HG02943 (cell line): ENCODE data around the gene COIL.
"Not testable (repeated sequence)": the region's sequence is repeated elsewhere in the genome, so short reads cannot be mapped to it uniquely, and the experiment has no call there.

Source experiments
- ATAC-seq: cut with Tn5 transposase; IDR thresholded peaks from one replicate; pipeline ENCODE4 v1.9.1; 2021; ENCODE audit warnings: mild to moderate bottlenecking, low read depth, moderate library complexity; ENCODE audit not compliant: unreplicated experiment

Gene COIL, protein sequence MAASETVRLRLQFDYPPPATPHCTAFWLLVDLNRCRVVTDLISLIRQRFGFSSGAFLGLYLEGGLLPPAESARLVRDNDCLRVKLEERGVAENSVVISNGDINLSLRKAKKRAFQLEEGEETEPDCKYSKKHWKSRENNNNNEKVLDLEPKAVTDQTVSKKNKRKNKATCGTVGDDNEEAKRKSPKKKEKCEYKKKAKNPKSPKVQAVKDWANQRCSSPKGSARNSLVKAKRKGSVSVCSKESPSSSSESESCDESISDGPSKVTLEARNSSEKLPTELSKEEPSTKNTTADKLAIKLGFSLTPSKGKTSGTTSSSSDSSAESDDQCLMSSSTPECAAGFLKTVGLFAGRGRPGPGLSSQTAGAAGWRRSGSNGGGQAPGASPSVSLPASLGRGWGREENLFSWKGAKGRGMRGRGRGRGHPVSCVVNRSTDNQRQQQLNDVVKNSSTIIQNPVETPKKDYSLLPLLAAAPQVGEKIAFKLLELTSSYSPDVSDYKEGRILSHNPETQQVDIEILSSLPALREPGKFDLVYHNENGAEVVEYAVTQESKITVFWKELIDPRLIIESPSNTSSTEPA

DNA sequence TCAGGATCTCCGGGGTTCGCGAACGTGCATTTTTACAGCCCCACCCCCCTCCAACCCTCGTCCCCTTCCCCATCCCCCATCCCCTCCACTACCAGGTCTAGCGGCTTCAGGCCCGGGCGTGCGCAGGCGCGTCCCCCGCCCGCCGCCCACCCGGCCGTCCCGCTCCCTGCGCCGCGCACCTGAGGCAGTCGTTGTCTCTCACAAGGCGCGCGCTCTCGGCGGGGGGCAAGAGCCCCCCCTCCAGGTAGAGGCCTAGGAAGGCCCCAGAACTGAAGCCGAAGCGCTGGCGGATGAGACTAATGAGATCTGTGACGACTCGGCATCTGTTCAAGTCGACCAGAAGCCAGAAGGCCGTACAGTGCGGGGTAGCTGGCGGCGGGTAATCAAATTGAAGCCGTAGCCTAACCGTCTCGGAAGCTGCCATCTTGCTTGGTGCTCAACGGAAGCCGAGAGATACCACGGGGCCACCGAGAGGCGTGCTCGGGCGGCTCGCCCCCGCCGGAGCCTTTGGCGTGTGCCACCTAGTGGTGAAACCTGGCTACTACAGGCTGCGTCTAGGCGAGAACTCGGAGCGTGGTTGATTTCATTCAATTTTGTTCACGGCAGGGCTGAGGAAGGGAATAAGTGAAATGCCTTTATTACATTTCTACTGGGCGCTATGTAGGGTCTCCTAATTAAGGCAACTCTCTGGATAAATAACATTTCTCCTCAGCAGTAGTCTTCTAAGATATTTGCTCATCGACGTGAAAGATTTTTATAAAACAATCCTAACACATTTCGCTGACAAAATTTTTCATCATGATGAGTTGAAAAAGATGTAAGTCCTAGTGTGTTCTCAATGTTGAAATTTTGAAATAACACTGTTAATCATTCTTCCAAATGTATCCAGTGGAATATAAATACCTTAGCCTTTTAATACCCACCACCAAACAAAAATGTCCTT is at the start of gene COIL:
COIL (minus strand) TSS at position 455 of the 943 bp plus-strand sequence; CDS start at position 424, 31 bp downstream.
- peak; percentile 93 for ATAC-seq

DNA sequence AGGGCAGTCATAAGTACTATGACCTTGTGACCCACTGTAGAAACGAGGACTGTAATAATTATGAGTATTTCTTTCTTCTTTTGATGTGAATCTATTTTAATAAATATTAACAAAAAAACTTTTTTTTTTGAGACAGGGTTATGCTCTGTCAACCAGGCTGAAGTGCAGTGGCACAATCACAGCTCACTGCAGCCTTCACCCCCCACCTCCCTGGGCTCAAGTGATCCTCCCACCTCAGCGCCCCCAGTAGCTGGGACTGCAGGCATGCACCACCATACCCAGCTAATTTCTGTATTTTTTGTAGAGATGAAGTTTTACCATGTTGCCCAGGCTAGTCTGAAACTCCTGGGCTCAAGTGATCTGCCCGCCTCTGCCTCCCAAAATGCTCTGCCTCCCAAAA is 49.6 kb upstream of the COIL start:
- ATAC-seq = no peak

DNA sequence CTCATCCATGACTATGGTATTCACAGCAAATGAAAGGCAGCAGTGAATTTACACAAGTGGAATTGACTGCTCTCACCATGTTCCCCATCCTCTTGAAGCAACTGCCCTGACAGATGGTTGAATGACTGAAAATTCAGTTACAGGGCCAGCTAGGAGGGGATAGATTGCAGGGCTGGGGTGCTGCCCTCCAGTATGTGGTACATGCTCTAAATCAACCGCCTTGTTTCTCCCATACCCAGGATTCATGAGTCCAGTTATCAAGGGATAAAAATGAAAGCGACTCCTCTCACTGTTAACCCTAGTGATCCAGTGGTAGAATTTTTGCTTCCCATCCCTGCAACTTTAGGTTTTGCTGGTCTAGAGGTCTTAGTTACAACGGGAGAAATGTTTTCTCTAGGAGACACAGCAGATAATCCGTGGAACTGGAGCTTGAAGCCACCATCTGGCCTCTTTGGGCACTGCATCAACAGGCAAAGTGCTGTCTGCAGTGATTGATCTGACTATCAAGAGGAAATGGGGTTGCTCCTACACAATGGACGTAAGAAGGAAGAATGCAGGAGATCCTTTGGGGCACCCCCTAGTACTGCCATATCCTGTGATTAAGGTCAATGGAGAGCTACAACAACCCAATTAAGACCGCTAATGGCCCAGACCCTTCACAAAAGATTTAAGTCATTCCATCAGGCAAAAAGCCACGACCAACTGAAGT is 49.0 kb upstream of the COIL start:
- ATAC-seq = no peak

DNA sequence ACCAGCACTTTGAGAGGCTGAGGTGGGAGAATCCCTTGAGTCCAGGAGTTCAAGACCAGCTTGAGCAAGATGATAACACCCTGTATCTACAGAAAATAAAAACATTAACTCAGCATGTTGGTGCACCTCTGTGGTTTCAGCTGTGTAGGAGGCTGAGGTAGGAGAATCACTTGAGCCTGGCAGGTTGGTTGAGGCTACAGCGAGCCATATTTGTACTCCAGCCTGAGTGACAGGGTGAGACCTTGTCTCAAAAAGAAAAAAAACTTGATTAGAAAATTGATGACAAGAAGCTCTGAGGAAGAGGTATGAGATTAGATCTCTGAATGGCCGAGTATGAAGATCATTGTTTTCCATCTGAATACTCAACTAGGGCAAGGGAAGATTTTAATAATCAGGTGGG is 48.1 kb upstream of the COIL start:
- ATAC-seq = no peak

DNA sequence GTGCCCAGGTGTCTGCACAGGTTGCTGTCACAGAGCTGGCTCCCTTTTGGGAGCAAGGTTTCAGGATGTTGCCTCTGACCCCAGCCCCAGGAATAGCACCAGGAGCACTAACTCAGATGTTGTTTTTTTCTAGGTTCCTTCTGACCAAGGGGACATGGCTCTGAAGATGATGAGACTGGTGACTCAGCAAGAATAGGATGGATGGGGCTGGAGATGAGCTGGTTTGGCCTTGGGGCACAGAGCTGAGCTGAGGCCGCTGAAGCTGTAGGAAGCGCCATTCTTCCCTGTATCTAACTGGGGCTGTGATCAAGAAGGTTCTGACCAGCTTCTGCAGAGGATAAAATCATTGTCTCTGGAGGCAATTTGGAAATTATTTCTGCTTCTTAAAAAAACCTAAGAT is 45.2 kb upstream of the COIL start:
- no peak for ATAC-seq

DNA sequence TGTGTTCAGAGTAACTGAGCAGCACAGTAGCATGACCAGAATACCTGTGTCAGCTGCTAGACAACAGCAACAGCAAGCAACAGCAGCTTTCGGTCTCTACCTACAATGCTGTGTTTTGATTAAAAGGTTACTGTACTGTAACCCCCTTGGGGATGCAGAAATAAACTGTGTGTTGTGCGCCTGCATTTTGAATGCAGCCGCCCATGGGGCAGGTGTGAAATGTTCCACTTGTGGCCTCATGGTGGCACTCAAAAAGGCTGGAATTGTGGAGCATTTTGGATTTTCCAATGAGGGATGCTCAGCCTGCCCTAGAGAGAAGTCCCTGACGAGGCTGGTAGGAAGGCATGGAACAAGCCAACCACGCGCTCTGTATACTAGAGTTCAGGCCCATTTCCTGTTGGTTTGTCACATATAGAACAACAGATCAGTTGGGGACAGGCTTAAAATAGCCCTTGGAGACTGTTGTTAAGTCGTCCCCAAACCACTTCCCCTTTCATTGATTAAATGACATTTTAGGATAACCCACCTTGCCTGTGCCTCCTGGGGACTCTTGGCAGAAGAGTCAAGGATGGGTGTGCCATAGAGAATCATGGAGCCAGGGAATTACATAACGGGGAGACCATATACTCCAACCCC is 44.2 kb upstream of the COIL start:
- ATAC-seq = peak; percentile 75

DNA sequence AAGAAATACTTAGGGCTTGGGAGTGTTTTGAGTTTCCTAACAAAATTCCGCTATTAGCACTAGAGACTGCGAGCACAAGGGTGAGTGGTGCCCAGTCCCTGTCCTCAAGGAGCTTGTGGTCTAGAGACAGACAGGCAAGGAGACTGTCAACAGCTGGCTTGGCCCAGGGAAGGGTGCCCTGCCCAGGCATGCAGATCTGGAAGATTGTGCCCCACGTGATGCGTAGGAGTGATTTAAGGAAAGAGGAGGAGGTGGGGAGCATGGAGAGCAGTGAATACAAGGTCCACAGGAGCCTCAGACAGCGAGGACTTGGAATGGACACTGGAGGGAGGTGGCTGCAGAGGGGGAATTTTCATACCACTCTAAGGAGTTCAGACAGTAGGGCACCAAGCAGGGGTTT is 42.1 kb upstream of the COIL start:
- ATAC-seq = no peak

DNA sequence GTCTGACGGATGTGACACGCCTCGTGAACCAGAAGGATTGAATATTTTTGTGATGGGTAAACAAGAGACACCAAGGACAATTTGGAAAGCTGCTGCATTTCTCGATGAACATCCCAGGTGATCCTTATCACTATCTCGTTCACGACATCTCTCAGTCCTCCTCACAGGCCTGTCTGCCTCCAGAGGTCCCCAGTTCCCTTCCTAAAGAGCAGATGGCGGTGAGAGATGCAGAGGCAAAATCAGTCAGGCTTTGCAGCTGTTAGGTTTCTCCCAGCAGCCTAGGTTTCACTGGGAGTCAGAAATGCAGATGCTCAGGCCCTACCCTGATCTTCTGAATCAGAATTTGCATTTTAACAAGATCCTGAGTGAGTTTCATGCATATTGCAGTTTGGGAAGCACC is 40.7 kb upstream of the COIL start:
- ATAC-seq = no peak

DNA sequence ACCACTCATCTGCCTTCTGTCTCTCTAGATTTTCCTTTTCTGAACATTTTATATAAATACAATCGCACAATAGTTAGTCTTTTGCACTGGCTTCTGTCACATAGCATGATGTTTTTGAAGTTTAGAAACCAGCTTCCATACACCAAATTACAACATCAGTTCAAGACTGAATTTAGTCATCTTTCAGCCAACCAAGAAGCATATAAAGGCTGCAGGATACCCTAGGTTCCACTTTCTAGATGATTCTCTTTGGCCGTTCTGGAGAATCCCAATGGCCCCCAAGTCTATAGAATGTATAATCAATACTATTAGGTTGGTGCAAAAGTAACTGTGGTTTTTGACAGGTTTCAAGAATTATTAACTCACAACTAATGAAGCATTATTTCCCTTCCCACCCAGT is 36.5 kb upstream of the COIL start:
- no peak for ATAC-seq

DNA sequence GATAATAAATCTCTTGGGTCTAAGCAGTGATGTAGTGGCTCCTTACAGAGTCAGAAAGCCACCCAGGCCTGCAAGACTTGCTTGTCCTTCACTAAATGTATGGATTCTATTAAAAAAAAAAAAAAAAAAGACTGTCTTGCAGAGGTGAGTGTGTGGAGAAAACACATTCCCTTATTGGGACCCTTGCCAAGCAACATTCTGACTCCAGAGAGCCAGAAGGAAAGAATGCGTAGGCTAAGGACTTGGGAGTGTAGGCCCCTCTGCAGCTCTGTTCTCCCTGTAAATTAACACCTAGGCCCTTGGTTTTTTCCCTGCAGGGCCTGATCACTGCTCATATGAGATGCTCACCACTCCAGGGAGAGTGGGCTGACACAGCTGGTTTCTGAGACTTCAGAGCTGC is 34.9 kb upstream of the COIL start:
- ATAC-seq = no peak

DNA sequence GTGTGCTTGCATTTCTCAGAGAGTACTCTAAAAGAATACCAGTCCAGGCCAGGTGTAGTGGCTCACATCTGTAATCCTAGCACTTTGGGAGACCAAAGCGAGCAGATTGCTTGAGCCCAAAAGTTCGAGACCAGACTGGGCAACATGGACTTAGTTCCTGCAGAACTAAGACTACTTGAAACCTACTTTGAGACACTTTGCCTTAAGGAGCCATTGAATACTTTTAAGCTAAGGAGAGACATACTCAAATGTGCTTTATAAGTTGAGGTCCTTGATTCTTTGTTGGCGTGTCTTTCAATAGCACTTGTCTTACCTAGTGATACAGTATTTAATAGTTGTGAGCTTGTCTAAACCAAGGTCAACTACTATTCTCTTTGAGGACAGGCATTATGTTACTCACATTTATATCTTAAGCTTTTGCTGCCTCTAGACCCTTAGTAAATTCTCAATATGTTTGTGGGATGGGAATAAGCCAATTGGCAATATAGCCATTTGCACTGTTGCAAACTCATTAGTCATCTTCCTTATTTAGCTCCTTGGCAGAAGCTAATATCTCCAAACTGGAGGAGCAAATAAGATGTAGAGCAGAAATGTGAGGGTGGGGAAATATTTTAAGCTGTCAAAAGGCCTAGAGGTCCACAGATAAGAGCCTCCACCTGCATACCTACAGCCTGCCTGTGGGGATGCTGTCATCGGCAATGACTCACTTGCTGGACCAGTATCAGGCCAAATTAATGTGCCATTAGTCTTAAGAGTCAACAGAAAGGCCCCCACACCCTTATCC is 33.4 kb upstream of the COIL start:
- ATAC-seq = no peak

DNA sequence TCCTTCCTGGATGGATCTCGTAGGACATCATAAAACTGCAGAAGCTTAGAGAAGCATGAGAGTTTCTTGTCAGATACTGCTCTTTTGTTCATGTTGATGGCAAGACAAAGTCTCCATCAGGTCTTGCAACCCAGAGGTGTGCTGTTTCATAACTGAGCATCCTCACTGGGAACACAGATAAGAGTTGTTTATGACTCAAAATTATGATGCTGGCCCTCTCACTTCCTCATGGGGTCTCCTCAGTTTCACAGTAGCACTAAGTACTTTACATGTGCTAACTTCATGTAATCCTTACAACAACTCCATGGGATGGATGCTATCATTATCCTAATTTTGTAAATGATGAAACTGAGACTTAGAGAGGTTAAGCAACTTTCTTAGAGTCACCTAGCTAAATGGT is 31.5 kb upstream of the COIL start:
- no peak for ATAC-seq

DNA sequence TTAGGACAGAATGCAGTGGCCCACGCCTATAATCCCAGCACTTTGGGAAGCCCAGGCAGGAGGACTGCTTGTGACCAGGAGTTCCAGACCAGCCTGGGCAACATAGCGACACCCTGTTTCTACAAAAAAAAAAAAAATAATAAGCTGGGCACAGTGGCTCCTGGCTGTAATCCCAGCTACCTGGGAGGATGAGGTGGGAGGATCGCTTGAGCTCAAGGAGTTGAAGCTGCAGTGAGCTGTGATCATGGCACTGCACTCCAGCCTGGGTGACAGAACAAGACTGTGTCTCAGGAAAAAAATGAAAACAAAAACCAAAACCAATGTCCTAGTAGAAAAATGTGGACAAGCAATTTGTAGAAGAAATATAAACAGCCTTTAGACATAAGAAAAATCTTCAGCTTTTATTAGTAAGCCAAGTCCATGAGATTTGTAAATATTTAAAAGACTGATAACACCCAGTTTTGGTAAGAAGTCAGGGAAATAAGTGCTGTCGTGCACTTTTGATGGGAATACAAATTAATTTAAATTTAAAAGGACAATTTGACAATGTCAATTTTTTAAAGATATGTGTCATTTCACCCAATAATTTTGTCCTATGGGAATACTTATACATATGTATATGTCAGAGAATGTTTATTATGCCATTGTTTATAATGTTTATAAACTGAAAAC is 28.2 kb upstream of the COIL start:
- no peak for ATAC-seq

DNA sequence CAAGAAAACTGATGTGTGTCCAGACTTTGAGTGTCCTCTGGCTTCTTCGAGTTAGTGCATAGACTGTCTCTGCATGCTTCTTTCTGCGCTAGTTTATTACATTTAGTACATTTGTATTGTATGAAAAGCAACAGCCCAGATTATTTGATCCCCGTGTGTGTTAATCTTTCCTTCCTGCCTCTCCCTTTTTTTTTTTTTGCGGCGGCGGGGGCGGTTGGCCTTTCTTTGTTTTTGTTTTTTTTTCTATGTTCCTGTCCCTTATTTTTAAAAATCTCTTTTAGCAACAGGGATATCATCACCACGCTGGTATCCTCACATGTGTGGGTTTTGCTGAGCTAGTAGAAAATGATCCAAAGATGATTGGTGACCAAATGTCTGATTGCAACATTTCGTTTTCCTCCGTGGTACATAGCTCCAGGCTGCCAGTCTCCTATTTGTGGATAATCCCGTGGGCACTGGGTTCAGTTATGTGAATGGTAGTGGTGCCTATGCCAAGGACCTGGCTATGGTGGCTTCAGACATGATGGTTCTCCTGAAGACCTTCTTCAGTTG is 26.5 kb upstream of the COIL start:
- no peak for ATAC-seq

DNA sequence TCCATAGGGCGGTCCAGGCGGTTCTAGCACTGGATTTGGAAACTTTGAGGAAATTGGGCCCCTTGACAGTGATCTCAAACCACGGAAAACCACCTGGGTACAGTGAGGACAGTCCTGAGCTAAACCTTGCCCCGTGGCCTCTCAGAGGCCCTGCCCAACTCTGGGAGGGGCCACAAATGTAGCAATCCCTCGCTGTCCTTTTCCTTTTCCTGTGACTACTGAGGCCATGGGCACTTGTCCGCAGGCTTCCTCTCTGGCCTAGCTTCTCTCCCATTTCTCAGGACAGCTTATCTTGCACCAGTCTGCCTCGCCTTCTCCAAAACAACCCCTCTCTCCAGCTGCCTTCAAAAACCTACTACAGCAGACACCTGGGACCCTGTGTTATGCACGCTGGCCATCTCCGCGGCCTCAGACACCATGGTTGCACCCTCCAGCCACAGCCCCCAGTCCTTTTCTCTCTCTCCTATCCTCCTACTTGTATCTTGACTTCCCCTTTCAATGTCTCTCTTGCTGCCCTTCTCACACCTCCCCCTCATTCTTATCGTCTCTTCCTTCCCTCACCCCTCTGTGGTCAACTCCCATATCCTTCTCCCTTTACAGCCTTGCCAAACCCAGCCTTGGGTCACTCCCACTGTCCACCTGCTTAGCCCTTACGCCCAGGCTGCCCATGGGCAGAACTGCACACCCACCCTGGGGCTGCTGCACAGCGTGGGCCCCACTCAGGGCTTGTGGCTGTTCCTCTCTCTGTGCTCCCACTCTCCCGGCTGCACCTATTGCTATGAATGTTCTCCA is 24.7 kb upstream of the COIL start:
- ATAC-seq = no peak

DNA sequence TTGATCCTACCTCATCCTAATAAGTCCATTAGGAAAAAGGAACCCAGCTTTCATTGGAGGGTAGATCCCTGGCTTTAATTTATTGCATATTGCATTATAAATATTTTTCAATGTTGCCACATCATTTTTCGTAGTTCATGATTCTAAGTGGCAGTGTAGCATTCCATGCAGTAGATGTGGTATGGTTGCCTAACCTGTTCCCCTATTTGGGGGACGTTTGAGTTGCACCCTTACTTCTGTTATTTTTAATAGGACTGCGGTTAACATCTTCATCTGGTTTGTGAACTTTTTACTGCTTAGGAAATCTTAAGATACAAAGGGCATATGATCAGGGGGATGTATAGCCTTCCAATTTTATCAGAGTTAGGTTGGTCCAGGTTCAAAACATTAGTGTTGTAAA is 22.5 kb upstream of the COIL start:
- ATAC-seq = no peak

DNA sequence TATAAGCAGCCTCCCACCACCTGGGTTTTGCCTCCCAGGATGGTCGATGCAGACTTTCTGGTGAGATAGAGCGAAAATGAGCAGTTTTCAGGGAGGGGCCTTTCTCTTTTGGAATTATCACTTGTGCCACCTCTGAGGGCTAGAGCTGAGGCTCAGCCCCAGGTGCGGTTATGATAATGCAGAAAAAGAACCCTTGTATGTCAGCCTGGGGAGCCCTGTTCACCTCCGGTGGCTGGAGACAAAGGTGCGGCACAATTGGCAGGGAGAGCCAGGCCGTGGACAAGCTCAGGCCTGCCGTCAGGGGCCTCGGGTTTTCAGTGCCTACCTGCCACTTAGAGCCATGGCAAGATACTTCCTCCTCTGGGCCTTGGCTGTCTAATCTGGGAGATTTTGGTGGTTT is 21.5 kb upstream of the COIL start:
- no peak for ATAC-seq

DNA sequence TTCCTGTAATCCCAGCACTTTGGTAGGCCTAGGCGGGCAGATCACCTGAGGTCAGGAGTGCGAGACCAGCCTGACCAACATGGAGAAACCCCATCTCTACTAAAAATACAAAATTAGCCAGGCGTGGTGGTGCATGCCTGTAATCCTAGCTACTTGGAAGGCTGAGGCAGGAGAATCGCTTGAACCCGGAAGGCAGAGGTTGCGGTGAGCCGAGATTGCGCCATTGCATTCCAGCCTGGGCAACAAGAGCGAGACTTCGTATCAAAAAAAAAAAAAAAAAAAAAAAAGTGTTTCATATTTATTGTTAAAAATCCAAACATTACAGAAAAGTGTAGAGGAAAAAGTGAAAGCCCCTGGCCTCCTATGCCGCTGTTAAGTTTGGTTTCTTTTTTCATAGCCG is 19.7 kb upstream of the COIL start:
- ATAC-seq = not testable (repeated sequence)
